Measurements from ENCODE around the gene CNFN. TPM values are rescaled to one million over a fixed set of nuclear protein-coding genes. Genes with fewer than 3 reads are reported as not detected.

The CNFN gene
- total and polyA plus RNA-seq, 2 donors (not counting 1 experiment from before 2014, with no cell fraction given) = not detected

DNA sequence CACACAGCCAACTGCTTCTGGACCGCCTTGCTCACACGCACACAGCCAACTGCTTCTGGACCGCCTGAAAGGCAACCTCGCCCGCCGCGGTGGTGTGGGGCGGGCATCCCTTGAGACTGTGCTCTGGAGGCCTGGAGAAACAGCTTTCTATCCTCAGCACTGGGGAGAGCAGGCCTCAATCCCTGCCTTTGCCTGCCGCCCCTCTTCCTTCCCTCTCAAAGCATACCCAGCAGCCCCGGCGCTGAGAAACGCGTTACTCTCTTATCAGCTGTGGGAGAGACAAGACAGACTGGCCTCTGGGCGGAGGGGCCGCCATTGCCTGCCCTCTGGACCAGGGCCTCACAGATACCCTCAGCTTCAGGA, 34.2 kb upstream of the CNFN start:
- H3K4me2 ChIP-seq (ENCODE audit: extremely low read depth, insufficient read depth, low read length) = peak overlapping the region; percentile 40
- no peaks in the 10 kb centered on the region for H3K27me3 ChIP-seq (ENCODE audit: control insufficient read depth, insufficient read depth, low read length)
- TF ChIP-seq EZH2 (IDR thresholded peaks at IDR 0.05; ENCODE audit: low read length, missing control alignments) = no peak
- TF ChIP-seq, protein P1, sequence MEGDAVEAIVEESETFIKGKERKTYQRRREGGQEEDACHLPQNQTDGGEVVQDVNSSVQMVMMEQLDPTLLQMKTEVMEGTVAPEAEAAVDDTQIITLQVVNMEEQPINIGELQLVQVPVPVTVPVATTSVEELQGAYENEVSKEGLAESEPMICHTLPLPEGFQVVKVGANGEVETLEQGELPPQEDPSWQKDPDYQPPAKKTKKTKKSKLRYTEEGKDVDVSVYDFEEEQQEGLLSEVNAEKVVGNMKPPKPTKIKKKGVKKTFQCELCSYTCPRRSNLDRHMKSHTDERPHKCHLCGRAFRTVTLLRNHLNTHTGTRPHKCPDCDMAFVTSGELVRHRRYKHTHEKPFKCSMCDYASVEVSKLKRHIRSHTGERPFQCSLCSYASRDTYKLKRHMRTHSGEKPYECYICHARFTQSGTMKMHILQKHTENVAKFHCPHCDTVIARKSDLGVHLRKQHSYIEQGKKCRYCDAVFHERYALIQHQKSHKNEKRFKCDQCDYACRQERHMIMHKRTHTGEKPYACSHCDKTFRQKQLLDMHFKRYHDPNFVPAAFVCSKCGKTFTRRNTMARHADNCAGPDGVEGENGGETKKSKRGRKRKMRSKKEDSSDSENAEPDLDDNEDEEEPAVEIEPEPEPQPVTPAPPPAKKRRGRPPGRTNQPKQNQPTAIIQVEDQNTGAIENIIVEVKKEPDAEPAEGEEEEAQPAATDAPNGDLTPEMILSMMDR (conservative IDR thresholded peaks at IDR 0.05 in 1 of 2, IDR thresholded peaks at IDR 0.05 in 1 of 2; ENCODE audit: low read depth in 1 of 2, low read length in 2 of 2) = no peak
- no peaks in the 10 kb centered on the region for H3K79me2 ChIP-seq (ENCODE audit: control insufficient read depth, insufficient read depth, low read length)
- no peaks in the 10 kb centered on the region for H3K9me3 ChIP-seq (ENCODE audit: control insufficient read depth, insufficient read depth, low read depth, low read length)
- H3K4me3 ChIP-seq (replicated peaks in 1 of 4; ENCODE audit: control extremely low read depth in 1 of 4, insufficient read depth in 1 of 4, low read depth in 3 of 4, low read length in 4 of 4) = peak overlapping the region in 1 of 4 experiments; percentile 68
- no peak for DNase-seq (ENCODE audit: low read depth in 2 of 2)
- H3K27ac ChIP-seq (ENCODE audit: insufficient read depth, low read length) = no peak overlapping the region
- no peak overlapping the region for H3K9ac ChIP-seq (ENCODE audit: insufficient read depth, low read length)
- peak overlapping the region; percentile 18 for H2AFZ ChIP-seq (ENCODE audit: low read length)
- H4K20me1 ChIP-seq (ENCODE audit: control insufficient read depth, extremely low read depth, insufficient read depth, low read length) = no peaks in the 10 kb centered on the region
- no peaks in the 10 kb centered on the region for H3K36me3 ChIP-seq (ENCODE audit: control insufficient read depth, insufficient read depth, low read length)
- H3K4me1 ChIP-seq (ENCODE audit: control insufficient read depth, extremely low read depth, insufficient read depth, low read length) = peaks cover 5% of the 10 kb centered on the region

DNA sequence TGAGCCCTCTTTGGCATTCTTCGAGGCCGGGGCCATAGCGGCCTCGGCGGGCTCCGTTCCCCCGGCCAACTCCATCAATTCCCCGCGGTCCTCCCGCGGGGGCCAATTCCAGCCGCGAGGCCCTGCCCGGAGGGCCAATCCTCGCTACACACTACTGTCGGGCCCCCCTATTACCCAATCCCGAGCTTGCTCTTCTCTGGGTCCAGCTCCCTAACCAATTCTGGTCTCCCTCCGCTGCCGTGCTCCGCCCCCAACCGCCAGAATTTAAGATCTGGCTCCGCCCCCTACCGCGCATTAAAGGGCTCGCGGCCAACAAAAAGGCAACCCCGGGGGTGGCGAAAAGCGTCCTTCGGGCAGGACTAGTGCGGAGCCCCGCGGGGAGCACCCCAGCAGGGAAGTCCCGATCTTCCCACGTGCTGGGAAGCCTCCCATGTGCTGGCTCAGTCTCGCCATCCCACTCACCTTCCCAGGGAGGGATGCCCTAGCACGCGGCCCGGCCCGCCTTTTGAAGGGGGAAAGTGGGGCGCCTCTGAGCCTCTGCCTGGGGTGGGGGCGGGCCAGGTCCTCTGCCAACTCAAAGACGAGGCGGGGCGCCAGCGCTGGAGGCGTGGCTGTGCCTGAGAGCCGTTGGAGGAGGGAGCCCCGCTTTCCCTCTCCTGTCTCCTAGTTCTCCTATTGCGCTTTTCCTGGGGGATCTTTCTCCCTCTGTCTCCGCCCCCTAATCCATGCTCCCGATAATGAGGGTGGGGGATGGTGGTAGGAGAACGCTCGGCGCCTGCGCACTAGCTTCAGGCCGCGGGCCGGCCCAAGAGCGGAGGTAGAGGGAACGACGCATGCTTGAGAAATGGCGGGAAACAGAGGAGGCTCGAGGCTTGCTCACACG, 33.6 kb upstream of the CNFN start:
- Histone ChIP-seq H3K4me2 (ENCODE audit: extremely low read depth, insufficient read depth, low read length) (peak overlapping the region; percentile 93), H2AFZ (ENCODE audit: low read length) (peak overlapping the region; percentile 91), H3K79me2 (ENCODE audit: control insufficient read depth, insufficient read depth, low read length) (no peaks in the 10 kb centered on the region), H3K9ac (ENCODE audit: insufficient read depth, low read length) (peak overlapping the region; percentile 52), H3K4me1 (ENCODE audit: control insufficient read depth, extremely low read depth, insufficient read depth, low read length) (peaks cover 5% of the 10 kb centered on the region), H4K20me1 (ENCODE audit: control insufficient read depth, extremely low read depth, insufficient read depth, low read length) (no peaks in the 10 kb centered on the region), H3K9me3 (ENCODE audit: control insufficient read depth, insufficient read depth, low read depth, low read length) (no peaks in the 10 kb centered on the region), H3K27ac (ENCODE audit: insufficient read depth, low read length) (peak overlapping the region; percentile 53), H3K4me3 (replicated peaks in 1 of 4; ENCODE audit: control extremely low read depth in 1 of 4, insufficient read depth in 1 of 4, low read depth in 3 of 4, low read length in 4 of 4) (peak overlapping the region; percentile 56 to 80 (median 70)), H3K27me3 (ENCODE audit: control insufficient read depth, insufficient read depth, low read length) (no peaks in the 10 kb centered on the region), H3K36me3 (ENCODE audit: control insufficient read depth, insufficient read depth, low read length) (no peaks in the 10 kb centered on the region)
- TF ChIP-seq EZH2 (IDR thresholded peaks at IDR 0.05; ENCODE audit: low read length, missing control alignments) = no peak
- TF ChIP-seq, protein P1 (conservative IDR thresholded peaks at IDR 0.05 in 1 of 2, IDR thresholded peaks at IDR 0.05 in 1 of 2; ENCODE audit: low read depth in 1 of 2, low read length in 2 of 2) = no peak
- DNase-seq (ENCODE audit: low read depth in 2 of 2) = peak; percentile 90 to 95

DNA sequence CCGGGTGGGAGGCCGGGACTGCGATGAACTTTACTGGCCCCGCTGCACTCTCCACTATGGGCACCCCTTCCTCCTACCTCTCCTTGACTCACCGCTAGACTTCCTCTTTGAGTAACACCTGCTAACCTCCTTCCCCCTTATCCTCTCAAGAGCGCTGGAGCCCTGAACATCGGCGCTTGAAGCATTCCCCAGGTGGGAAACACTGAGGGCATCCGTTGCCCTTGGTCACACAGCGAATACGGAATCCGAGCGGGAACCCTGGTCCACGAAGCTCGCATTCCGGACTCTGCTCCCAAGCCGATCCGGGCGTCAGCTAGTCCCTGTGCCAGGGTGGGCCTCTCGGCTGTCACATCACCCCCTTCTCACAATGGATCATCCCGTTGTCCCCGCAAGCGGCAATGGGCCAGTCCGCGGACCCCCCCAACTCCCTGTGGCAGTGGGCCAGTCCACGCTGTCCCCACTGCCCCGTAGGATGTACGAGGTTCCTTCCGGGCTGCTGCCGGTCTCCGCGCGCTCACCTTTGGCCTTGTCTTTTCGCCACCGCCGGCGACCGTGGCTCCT, 32.9 kb upstream of the CNFN start:
- H3K9me3 ChIP-seq (ENCODE audit: control insufficient read depth, insufficient read depth, low read depth, low read length) = no peaks in the 10 kb centered on the region
- no peaks in the 10 kb centered on the region for H3K36me3 ChIP-seq (ENCODE audit: control insufficient read depth, insufficient read depth, low read length)
- no peaks in the 10 kb centered on the region for H3K79me2 ChIP-seq (ENCODE audit: control insufficient read depth, insufficient read depth, low read length)
- peak overlapping the region; percentile 91 for H2AFZ ChIP-seq (ENCODE audit: low read length)
- peak overlapping the region; percentile 56 to 80 (median 70) for H3K4me3 ChIP-seq (replicated peaks in 1 of 4; ENCODE audit: control extremely low read depth in 1 of 4, insufficient read depth in 1 of 4, low read depth in 3 of 4, low read length in 4 of 4)
- TF ChIP-seq EZH2 (IDR thresholded peaks at IDR 0.05; ENCODE audit: low read length, missing control alignments) = no peak
- TF ChIP-seq, protein P1 (conservative IDR thresholded peaks at IDR 0.05 in 1 of 2, IDR thresholded peaks at IDR 0.05 in 1 of 2; ENCODE audit: low read depth in 1 of 2, low read length in 2 of 2) = no peak
- H3K27me3 ChIP-seq (ENCODE audit: control insufficient read depth, insufficient read depth, low read length) = no peaks in the 10 kb centered on the region
- peak overlapping the region; percentile 52 for H3K9ac ChIP-seq (ENCODE audit: insufficient read depth, low read length)
- H3K4me1 ChIP-seq (ENCODE audit: control insufficient read depth, extremely low read depth, insufficient read depth, low read length) = peaks cover 5% of the 10 kb centered on the region
- no peaks in the 10 kb centered on the region for H4K20me1 ChIP-seq (ENCODE audit: control insufficient read depth, extremely low read depth, insufficient read depth, low read length)
- H3K4me2 ChIP-seq (ENCODE audit: extremely low read depth, insufficient read depth, low read length) = peak overlapping the region; percentile 93
- peak overlapping the region; percentile 53 for H3K27ac ChIP-seq (ENCODE audit: insufficient read depth, low read length)
- peak in 1 of 2 donors; percentile 11 for DNase-seq (ENCODE audit: low read depth in 2 of 2)

Data from fibroblast of lung (primary cell).